ENCODE data around the gene FAM107A.

FAM107A gene

DNA sequence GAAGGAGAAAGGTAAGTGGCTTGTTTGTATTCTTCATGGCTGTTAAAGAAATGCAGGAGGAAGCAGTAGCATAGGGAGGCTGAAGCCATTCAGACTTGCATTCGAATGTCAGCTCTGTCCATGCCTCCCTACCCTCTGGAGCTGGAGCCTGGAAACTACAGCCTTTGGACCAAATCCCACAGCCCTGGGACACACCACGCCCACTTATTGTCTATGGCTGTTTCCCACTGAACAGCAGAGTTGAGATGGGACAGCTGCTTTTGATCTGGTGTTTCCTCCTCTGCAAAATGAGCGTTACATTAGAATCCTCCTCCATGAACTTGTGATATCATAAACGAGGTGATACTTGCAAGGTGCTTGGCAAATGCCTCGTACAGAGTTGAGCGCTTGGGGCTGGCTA, 3.6 kb downstream of the FAM107A start:
- no peak for TF ChIP-seq ZFX (IDR thresholded peaks at IDR 0.05)
- TF ChIP-seq CTCF (conservative IDR thresholded peaks at IDR 0.05): no peak
- no peak overlapping the region for H3K27ac ChIP-seq

DNA sequence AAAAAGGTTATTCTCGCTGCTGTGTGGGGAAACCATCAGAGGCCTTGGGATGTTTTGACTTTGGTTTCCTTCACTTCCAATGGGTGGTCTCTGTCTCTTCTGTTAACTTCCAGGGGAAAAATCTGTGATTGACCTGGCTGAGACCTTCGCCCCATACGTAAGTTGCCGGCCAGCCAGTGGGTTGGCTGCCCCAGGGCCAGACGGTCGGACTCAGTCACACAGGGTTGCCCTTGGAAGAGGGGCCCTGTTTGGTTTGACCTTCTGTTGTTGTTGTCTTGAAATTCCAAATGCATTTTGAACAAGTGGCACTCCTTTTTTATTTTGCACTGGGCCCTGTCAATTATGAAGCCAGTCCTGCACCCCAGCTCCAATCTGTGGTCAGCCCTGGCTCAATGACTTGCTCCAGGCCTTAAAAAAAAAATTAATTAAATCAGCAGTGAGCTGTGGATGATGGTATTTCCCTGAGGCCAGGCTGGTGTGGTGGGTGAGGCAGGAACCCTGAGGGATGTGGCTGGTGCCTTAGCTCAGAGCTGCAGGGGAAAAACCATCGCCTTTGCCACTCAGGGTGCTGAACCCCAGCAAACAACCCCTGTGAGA, 4.5 kb downstream of the FAM107A start:
- H3K27ac ChIP-seq: no peak overlapping the region
- no peak for TF ChIP-seq ZFX (IDR thresholded peaks at IDR 0.05)
- no peak for TF ChIP-seq CTCF (conservative IDR thresholded peaks at IDR 0.05)

DNA sequence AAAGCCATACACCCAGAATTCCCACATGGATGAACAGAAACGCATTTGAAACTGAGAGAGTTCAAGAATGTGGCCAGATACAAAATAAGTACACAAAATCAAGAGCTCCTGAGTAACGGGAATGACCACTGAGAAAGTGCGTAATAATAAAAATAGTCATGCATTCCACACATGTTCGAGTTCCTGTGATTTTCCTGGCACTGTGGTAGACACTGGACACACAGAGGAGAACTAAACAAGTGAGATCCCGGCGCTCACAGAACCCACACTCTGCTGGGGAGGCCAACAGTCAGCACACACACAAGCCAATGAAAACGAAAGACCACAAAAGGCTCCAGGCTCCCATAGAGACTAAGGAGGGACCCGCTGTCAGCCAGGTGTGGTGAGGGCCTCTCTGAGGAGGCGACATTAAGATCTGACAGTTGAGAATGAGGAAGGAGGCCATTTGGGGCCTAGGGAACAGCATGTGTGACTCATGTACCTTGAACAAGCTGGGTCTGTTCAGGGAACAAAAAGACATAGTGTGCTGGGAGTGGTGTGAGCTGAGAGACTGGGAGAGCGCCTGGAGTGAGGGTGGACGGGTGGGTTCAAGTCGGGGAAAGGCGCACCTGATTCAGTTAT, 5.1 kb downstream of the FAM107A start:
- TF ChIP-seq CTCF (conservative IDR thresholded peaks at IDR 0.05) (no peak), ZFX (IDR thresholded peaks at IDR 0.05) (no peak)

DNA sequence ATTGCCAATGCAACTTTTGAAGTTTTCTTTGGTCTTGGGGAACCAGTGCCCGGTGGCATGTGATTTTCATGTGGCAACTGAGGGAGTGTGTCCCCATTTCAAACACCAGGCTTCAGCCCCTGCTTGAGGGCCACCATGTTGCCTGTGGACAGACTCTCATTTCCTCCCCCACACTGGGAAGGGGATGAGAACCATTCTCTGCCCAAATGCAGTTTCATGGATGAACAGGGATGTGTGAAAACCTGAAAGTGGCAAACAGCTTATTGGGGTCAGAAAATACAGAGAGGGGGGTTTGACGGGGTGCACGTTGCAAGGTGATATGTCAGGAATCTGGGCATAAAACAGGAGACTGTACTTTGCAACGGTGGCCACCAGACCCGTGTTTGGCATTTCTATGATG, 6.3 kb downstream of the FAM107A start:
- H3K27ac ChIP-seq: no peak overlapping the region
- no peak for TF ChIP-seq ZFX (IDR thresholded peaks at IDR 0.05)
- no peak for TF ChIP-seq CTCF (conservative IDR thresholded peaks at IDR 0.05)

More for the DNA sequence above, 5.1 kb downstream of the FAM107A start:
- H3K27ac ChIP-seq: no peak overlapping the region

DNA sequence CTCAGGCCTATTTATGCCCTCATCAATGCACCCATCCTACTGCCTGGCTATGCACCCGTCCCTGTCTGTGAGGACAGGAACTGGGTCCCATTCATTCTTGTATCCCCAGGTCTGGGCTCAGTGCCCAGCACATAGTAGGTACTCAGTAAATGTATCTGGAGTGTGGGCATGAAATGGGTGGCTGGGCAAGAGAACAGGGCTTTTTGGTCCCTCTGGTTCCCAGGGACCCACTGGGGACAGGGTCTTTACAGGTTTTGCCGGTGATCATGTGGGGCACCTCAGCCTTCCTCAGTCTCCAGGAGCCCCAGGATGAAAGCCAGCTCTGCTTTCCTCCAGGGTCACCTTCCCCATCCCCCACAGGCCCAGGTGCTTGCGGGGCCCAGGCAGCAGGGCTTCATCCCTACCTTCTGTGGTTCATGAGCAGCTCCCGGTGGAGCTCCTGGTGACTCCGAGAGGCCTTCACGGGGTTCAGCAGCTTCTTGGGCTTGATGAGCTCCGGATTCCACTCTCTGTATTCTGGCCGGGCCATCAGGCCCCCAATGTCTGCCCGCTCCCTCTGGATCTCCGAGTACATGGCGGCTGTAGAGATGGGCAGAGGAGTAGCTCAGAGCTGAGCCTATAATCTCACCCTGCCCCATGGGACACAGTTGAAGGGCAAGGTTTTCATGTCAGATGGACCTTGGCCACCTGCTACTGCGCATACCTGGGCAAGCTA, 7.7 kb downstream of the FAM107A start:
- no peak overlapping the region for H3K27ac ChIP-seq
- TF ChIP-seq CTCF (conservative IDR thresholded peaks at IDR 0.05) (no peak), ZFX (IDR thresholded peaks at IDR 0.05) (no peak)

DNA sequence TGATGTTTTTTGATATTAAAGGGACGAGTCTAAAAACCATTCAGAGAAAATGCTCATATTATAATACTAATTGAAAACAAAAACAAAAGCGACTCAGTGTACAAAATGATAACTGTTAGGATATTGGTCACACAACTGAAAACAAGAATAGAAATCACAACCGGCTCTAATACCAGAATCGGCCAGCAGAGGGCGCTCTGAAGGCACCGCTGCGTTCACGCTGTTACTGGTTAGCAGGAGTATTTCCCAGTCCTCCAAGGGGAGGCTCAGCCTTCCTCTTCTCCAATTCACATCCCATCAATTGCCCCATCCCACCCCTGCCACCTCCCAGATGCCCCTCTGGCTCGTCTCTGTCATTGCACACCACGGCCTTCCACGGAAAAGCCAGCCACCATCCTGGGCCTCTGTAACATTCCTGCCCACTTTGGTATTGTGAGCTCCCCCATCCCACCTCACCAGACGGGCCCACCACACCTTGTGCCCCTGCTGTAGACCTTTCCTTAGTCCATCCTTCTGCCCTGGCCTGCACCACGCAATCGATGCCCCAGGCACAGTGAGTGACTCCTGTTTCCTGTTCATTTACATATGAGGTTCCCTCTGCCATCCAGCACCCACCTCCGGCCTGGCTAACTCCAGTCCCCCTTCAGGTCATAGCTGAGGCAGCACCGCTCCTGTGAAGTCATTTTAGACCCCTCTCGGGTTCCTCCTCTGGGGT, 8.5 kb downstream of the FAM107A start:
- TF ChIP-seq ZFX (IDR thresholded peaks at IDR 0.05): no peak
- TF ChIP-seq CTCF (conservative IDR thresholded peaks at IDR 0.05): peak; percentile 89
- no peak overlapping the region for H3K27ac ChIP-seq

- TF ChIP-seq ZFX (IDR thresholded peaks at IDR 0.05) (no peak), CTCF (conservative IDR thresholded peaks at IDR 0.05) (no peak)
- H3K27ac ChIP-seq: no peak overlapping the region
These were observed 10.0 kb downstream of the FAM107A start for GRCh38 chr3:58567251-58567515.
